Heart right ventricle (tissue), 16 donors: ENCODE results near the gene SPDYE3. TPM values are rescaled to one million over a fixed set of nuclear protein-coding genes. Genes with fewer than 3 reads are reported as not detected.
"Not testable (repeated sequence)": the region's sequence is repeated elsewhere in the genome, so short reads cannot be mapped to it uniquely, and the experiment has no call there.

Source experiments
- ATAC-seq, 8 donors: fragments of 200-7000 bp; cut with Tn5 transposase; one replicate each; pipeline ENCODE4 v1.9.1; 2020; ENCODE audit warnings: mild to moderate bottlenecking in 8 of 8, moderate library complexity in 8 of 8, moderate number of reproducible peaks in 1 of 8
- DNase-seq, 2 donors: peaks; one replicate each; pipeline ENCODE4 v3.0.0-alpha.2; 2020
- H3K27ac ChIP-seq, 10 donors: fragments of 200-600 bp; sonication (generic) in 2 of 10; one replicate each; pipeline versions ENCODE4 v1.5.0 to v1.8.0; 2020 to 2022; ENCODE audit warnings: mild to moderate bottlenecking in 3 of 10
- H3K27me3 ChIP-seq, 7 donors: fragments of 200-600 bp; one replicate each; pipeline ENCODE4 v1.8.0; 2021 to 2022; ENCODE audit warnings: mild to moderate bottlenecking in 2 of 7
- H3K36me3 ChIP-seq, 9 donors: fragments of 200-600 bp; sonication (generic) in 1 of 9; one replicate each; pipeline versions ENCODE4 v1.5.0 to v1.8.0; 2020 to 2022; ENCODE audit warnings: mild to moderate bottlenecking in 2 of 9
- H3K4me1 ChIP-seq, 9 donors: fragments of 200-600 bp; sonication (generic) in 1 of 9; one replicate each; pipeline versions ENCODE4 v1.5.0 to v1.8.0; 2020 to 2022; ENCODE audit warnings: mild to moderate bottlenecking in 4 of 9
- H3K4me3 ChIP-seq, 10 donors: fragments of 200-600 bp; sonication (generic) in 2 of 10; one replicate each; pipeline versions ENCODE4 v1.5.0 to v1.8.0; 2020 to 2022; ENCODE audit warnings: mild to moderate bottlenecking in 7 of 10, moderate library complexity in 2 of 10
- H3K9me3 ChIP-seq, 11 donors: fragments of 200-600 bp in 10 of 11; sonication (generic) in 2 of 11; one replicate each; pipeline versions ENCODE4 v1.5.0 to v1.8.0; 2013 to 2022; ENCODE audit warnings: mild to moderate bottlenecking in 2 of 11, control low read depth in 1 of 11, moderate library complexity in 1 of 11
- CTCF ChIP-seq, 9 donors: fragments of 200-600 bp; sonication (generic) in 2 of 9; IDR thresholded peaks; one replicate each; pipeline versions ENCODE4 v1.5.0 to v1.8.0; 2021 to 2022; ENCODE audit warnings: antibody characterized with exemption in 9 of 9, mild to moderate bottlenecking in 5 of 9, moderate library complexity in 1 of 9
- WGBS, 2 donors: extraction: QIAGEN DNeasy Blood & Tissue Kit; methylation state at CpG; one replicate each; pipeline ENCODE4 v1.1.7; 2013; ENCODE audit warnings: inconsistent platforms in 1 of 2; 5-methylcytosine and 5-hydroxymethylcytosine counted together
- intact Hi-C, 10 donors: fragments of 100-400 bp; cut with DNase I; formaldehyde crosslinking; loops; one replicate each; pipeline versions ENCODE4 v1.11.1 to v1.14.2; 2022
- polyA plus RNA-seq, 2 donors: library from polyadenylated mRNA; stranded (reverse); fragments of 200-250 nt; gene quantifications; one replicate each; pipeline ENCODE4 v1.2.3, GENCODE V29; 2013
- total RNA-seq, 10 donors: library from RNA; stranded (reverse); fragmentation: NEBNext Ultra II Directional in 3 of 10; extraction: Animal tissue kit (Norgen Biotek cat#: 25700) in 3 of 10; gene quantifications; one replicate each; pipeline versions ENCODE4 v1.2.1 to v1.2.4, GENCODE V29; 2021 to 2023
- donor health status: Arrhythmogenic right ventricular cardiomyopathy.
- donor health status: ischemic (EF 13 %, LVEDD 7.1; RV severe dilation, severe dysfunction).
- donor health status: healthy with polysubstance abuse.
- donor health status: DM: no; HTN: yes; CAD: no.
- donor health status: DM: no; HTN: no; CAD: no.
- donor health status: ischemic (EF 25% LVEDD 6.9; RV normal size, moderate dysfunction).
- donor health status: ischemic (EF 25% LVEDD 5.7; RV mildly dilated, moderate dysfunction).
- donor health status: healthy.
- donor health status: DM: yes; HTN: yes; CAD: no.
- donor health status: Ischemic cardiomyopathy.
- donor health status: ischemic (EF 35%, LVEDD 5.7; RV mildly dilated, moderate dysfunction).
- donor health status: nonischemic (EF 11% LVEDD 7.7; RV severe dilation, severe dysfunction).
- donor health status: DM: yes; HTN: yes; CAD: no.
- donor health status: PGD.
- donor health status: ischemic (EF 29% LVEDD 5.4; RV normal size, mild dysfunction).
- donor health status: nonischemic (EF 23%, LVEDD 6.1; RV moderate dilation, normal function).

The SPDYE3 gene
- total and polyA plus RNA-seq, 12 donors, result 0.04 to 0.15 TPM; not detected in 10

GRCh38 chr7:100349757-100350156 is 42.3 kb downstream of the SPDYE3 start:
- Histone ChIP-seq H3K4me1 (peaks cover 0 to 12% (median 3%) of the 10 kb centered on the region in 9 donors), H3K4me3 (no peak overlapping the region), H3K36me3 (peaks cover 0 to 91% (median 43%) of the 10 kb centered on the region in 9 donors), H3K27ac (no peak overlapping the region), H3K27me3 (no peaks in the 10 kb centered on the region), H3K9me3 (no peaks in the 10 kb centered on the region)
- intact Hi-C loops, result loop anchor here in 2 of 10 donors (10.0 kb wide), 1 partner anchor 215 kb away; no protein-coding TSS in a partner anchor
- DNase-seq, result no peak
- ATAC-seq, result no peak
- WGBS, 2 donors, result 96% methylated on average over 6 of the region's 6 CpGs
- TF ChIP-seq CTCF (IDR thresholded peaks at IDR 0.05), result no peak

GRCh38 chr7:100351657-100352058 is 44.2 kb downstream of the SPDYE3 start:
- no peaks in the 10 kb centered on the region for H3K9me3 ChIP-seq
- no peaks in the 10 kb centered on the region for H3K27me3 ChIP-seq
- no peak overlapping the region for H3K4me3 ChIP-seq
- intact Hi-C loops, result no loop called here
- ATAC-seq, result peak in 1 of 8 donors; percentile 36
- 88 to 89% methylated on average over 6 of the region's 6 CpGs for WGBS, 2 donors
- DNase-seq, result no peak
- no peak for TF ChIP-seq CTCF (IDR thresholded peaks at IDR 0.05)
- peaks cover 0 to 98% (median 50%) of the 10 kb centered on the region in 9 donors for H3K36me3 ChIP-seq
- peak overlapping the region in 1 of 10 donors; percentile 72 for H3K27ac ChIP-seq
- H3K4me1 ChIP-seq, result peaks cover 0 to 7% (median 0%) of the 10 kb centered on the region in 9 donors

- Histone ChIP-seq H3K36me3 (peaks cover 0 to 98% (median 51%) of the 10 kb centered on the region in 9 donors), H3K4me3 (peak overlapping the region in 1 of 10 donors; percentile 39), H3K27ac (peak overlapping the region in 1 of 10 donors; percentile 72)
- H3K4me1 ChIP-seq, H3K27me3 ChIP-seq, DNase-seq, intact Hi-C loops, ATAC-seq, H3K9me3 ChIP-seq: not testable (repeated sequence)
- 86 to 91% methylated on average over 14 to 18 of the region's 18 CpGs for WGBS, 2 donors
These were observed 44.8 kb downstream of the SPDYE3 start for GRCh38 chr7:100352230-100352781.

GRCh38 chr7:100352984-100353684 is 45.6 kb downstream of the SPDYE3 start:
- Histone ChIP-seq H3K27ac (peak overlapping the region in 1 of 10 donors; percentile 66), H3K9me3 (no peaks in the 10 kb centered on the region), H3K4me3 (peak overlapping the region in 1 of 10 donors; percentile 39), H3K36me3 (peaks cover 0 to 98% (median 43%) of the 10 kb centered on the region in 9 donors), H3K4me1 (peaks cover 0 to 1% (median 0%) of the 10 kb centered on the region in 9 donors), H3K27me3 (no peaks in the 10 kb centered on the region)
- ATAC-seq (no peak), DNase-seq (no peak)
- intact Hi-C loops, result no loop called here
- WGBS, 2 donors, result 92 to 93% methylated on average over 16 of the region's 16 CpGs
- TF ChIP-seq CTCF (IDR thresholded peaks at IDR 0.05), result no peak
